ENCODE results near the gene COL9A3. TPM values are rescaled to one million over a fixed set of nuclear protein-coding genes. Genes with fewer than 3 reads are reported as not detected.

Gene COL9A3
- total and polyA plus RNA-seq, 8 donors = 2.3 to 107 (median 56.2) TPM

GRCh38 chr20:62813588-62813987, 3.3 kb upstream of the COL9A3 start:
- intact Hi-C loops (cut with DNase I) = no loop called here

GRCh38 chr20:62814060-62814708, 2.7 kb upstream of the COL9A3 start:
- Histone ChIP-seq H3K36me3 (peaks cover 0 to 52% of the 10 kb centered on the region in 2 donors), H3K27me3 (peaks cover 39 to 53% of the 10 kb centered on the region in 2 donors), H3K9me3 (no peaks in the 10 kb centered on the region), H3K4me3 (no peak overlapping the region), H3K4me1 (peaks cover 23 to 41% of the 10 kb centered on the region in 2 donors), H3K27ac (no peak overlapping the region)
- ATAC-seq = no peak
- DNase-seq = no peak
- no peak for TF ChIP-seq CTCF (IDR thresholded peaks at IDR 0.05)
- intact Hi-C loops (cut with DNase I) = no loop called here

More at GRCh38 chr20:62813588-62813987, 3.3 kb upstream of the COL9A3 start:
- ATAC-seq (no peak), DNase-seq (no peak)
- H3K27ac ChIP-seq = no peak overlapping the region
- H3K27me3 ChIP-seq = peaks cover 39 to 47% of the 10 kb centered on the region in 2 donors
- TF ChIP-seq CTCF (IDR thresholded peaks at IDR 0.05) = no peak
- H3K9me3 ChIP-seq = no peaks in the 10 kb centered on the region
- no peak overlapping the region for H3K4me3 ChIP-seq
- peaks cover 0 to 57% of the 10 kb centered on the region in 2 donors for H3K36me3 ChIP-seq
- H3K4me1 ChIP-seq = peaks cover 17 to 36% of the 10 kb centered on the region in 2 donors

GRCh38 chr20:62814709-62815065, 2.2 kb upstream of the COL9A3 start:
- Histone ChIP-seq H3K27me3 (peaks cover 39 to 58% of the 10 kb centered on the region in 2 donors), H3K36me3 (peaks cover 0 to 46% of the 10 kb centered on the region in 2 donors), H3K4me3 (no peak overlapping the region), H3K9me3 (no peaks in the 10 kb centered on the region), H3K4me1 (peaks cover 25 to 43% of the 10 kb centered on the region in 2 donors), H3K27ac (no peak overlapping the region)
- no peak for ATAC-seq
- no peak for TF ChIP-seq CTCF (IDR thresholded peaks at IDR 0.05)
- intact Hi-C loops (cut with DNase I) = no loop called here
- DNase-seq = no peak

- Histone ChIP-seq H3K27ac (no peak overlapping the region), H3K4me1 (peaks cover 25 to 43% of the 10 kb centered on the region in 2 donors), H3K9me3 (no peaks in the 10 kb centered on the region), H3K4me3 (no peak overlapping the region), H3K36me3 (peaks cover 0 to 40% of the 10 kb centered on the region in 2 donors), H3K27me3 (peaks cover 39 to 64% of the 10 kb centered on the region in 2 donors)
- DNase-seq = no peak
- no peak for TF ChIP-seq CTCF (IDR thresholded peaks at IDR 0.05)
- ATAC-seq = peak; percentile 36
- intact Hi-C loops (cut with DNase I) = no loop called here
These were observed 1.5 kb upstream of the COL9A3 start for GRCh38 chr20:62815066-62815991.
